OCI-M2 (cell line): Measurements from ENCODE around the gene AP4E1.
"Not testable (repeated sequence)": the region's sequence is repeated elsewhere in the genome, so short reads cannot be mapped to it uniquely, and the experiment has no call there.

Experiments used
- DNase-seq: peaks from one replicate; lab custom pipeline; 2025; ENCODE audit not compliant: unreplicated experiment; lab: John Stamatoyannopoulos, UW

The AP4E1 gene

GRCh38 chr15:50888054-50888453 lies 20.4 kb upstream of the AP4E1 start:
- DNase-seq = no peak

- no peak for DNase-seq
Observed at GRCh38 chr15:50889589-50889988, 18.9 kb upstream of the AP4E1 start.

GRCh38 chr15:50890751-50891150 lies 17.7 kb upstream of the AP4E1 start:
- no peak for DNase-seq

GRCh38 chr15:50891159-50891558 lies 17.3 kb upstream of the AP4E1 start:
- DNase-seq = no peak

DNA sequence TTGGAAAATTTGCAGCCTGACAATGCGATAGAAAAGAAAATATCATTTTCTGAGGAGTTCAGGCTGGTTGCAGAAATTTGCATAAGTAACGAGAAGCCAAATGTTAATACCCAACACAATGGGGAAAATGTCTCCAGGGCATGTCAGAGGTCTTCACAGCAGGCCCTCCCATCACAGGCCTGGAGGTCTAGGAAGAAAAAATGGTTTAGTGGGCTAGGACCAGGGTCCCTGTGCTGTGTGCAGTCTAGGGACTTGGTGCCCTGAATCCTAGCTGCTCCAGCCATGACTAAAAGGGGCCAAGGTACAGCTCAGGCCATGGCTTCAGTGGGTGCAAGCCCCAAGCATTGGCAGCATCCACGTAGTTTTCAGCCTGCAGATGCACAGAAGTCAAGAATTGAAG lies 14.5 kb upstream of the AP4E1 start:
- no peak for DNase-seq

DNA sequence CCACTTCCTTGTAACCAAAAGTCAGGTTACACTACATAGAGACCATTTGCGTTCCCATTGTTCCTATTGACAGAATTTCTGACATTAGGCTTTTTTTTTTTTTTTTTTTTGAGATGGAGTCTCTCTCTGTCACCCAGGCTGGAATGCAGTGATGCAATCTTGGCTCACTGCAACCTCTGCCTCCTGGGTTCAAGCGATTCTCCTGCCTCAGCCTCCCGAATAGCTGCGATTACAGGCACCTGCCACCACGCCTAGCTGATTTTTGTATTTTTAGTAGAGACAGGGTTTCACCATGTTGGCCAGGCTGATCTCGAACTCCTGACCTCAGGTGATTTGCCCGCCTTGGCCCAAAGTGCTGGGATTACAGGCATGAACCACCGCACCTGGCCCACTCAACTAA lies 7.1 kb upstream of the AP4E1 start:
- not testable (repeated sequence) for DNase-seq

- DNase-seq = no peak
Observed at GRCh38 chr15:50904211-50904610, 4.3 kb upstream of the AP4E1 start.

- no peak for DNase-seq
Observed at GRCh38 chr15:50905055-50905454, 3.4 kb upstream of the AP4E1 start.

DNA sequence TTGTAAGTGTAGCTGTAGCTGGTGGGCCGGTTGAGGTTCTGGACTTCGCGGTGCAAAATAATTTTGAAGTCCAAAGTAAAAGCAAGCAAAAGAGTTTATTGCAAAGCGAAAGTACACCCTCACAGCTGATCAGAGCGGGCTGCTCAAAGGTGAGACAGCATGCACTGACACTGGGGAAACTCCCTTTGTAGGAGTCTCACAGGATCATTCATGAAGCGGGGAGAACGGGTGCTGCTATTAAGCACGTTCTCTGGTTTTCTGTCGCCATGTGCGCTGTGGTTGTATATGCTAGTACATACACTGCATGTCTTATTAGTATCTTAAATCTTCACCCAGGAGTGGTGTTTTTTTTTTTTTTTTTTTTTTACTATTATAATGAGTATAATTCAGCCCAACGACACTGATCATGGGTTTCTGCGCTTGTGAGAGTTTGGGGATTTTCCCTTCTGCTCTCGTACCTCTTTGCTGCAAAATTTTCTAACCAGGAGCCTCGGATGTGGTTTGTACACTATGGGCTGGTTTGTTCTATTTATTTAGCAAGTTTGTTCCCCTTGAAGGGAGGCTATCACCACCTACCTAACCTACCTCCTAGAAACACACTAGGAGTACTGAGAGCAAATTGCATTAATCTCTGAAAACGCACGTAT lies 1.4 kb upstream of the AP4E1 start:
- DNase-seq = no peak

DNA sequence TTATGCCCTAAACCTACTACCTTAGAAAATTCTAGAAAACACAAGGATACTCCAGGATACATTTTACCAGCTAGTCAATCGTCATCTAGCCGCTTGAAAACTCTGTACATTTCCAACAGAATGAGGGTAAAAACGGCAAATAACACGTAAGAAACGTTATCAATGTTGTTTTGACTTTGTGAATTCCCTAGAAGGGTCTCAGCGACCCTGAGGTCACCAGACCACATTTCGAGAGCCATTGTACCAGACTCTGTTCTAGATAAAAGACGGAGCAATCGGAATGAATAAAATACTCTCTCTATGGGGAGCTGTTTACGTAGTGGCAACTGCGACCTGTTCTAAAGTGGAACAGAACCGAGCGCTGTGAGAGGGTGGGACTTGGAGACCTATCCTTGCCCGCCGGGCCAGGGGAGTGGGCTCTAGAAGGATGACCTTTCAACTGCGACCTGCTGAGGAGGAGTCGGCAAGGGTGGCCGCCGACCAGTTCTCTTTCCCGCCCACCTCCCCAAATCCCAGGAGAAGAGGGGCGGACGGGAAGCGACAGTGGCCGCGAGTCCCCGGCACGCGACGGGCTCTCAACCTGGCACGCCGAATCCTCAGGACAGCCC lies 778 bp upstream of the AP4E1 start:
- peak; percentile 46 for DNase-seq

DNA sequence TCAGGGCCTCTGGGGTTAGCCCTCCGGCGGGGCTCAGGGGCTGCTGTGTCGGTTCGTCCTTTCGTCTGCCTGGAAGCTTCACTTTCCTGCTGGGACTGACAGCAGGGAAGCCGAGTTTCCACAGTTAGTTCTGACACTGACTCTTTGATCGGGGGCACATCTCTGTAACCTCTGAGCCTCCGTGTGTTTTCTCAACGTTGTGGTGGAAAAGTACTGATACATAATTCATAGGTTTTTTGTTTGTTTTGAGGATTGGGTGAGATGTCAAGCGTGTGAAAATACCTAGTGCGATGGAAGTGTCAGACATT lies 481 bp downstream of the AP4E1 start:
- no peak for DNase-seq

DNA sequence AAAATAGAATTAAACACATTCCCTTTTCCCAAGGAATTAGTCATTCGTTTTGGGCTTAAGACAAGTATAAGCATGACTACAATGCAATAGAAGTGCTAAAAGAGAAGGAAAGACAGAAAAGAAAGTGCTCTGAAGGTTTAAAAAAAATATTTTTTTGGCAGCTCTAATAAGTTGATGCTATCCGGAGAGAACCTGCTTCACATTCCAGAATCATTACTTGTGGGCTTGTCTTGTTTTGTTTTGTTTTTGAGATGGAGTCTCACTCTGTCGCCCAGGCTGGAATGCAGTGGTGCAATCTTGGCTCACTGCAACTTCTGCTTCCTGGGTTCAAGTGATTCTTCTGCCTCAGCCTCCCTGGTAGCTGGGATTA lies 1.9 kb downstream of the AP4E1 start:
- DNase-seq = not testable (repeated sequence)

DNA sequence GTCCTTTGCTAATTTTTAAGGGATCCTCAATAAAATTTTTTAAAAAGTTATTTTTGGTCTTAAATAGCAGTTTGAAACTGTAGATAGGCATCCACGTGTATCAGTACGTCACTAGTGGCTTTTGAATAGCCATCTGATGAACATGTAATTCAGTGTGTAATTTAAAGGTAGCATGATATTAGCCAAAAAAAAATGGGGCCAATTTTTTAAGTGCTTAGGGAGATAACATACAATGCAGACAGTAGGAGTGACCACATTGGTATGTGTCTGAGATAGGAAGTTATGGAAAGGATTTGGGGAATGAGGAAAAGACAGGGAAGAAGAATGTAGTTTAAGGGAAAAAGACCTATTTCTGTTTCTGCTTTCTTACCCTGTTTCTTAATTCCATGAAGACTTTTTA lies 2.5 kb downstream of the AP4E1 start:
- DNase-seq = no peak

DNA sequence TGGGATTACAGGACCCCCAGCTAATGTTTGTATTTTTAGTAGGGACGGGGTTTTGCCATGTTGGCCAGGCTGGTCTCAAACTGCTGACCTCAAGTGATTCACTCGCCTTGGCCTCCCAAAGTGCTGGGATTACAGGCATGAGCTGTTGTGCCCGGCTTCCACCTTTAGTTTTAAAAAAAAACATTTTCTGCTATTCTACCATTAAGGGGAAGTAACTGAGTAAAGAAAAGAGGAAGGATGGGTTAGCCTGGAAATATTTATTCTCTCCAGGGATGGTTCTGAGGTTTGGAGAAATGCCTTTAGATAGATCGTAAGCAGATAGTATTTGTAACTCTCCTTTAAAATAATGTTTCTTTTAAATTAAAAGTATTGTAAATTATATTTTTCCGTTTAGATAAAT lies 3.1 kb downstream of the AP4E1 start:
- DNase-seq = no peak

DNA sequence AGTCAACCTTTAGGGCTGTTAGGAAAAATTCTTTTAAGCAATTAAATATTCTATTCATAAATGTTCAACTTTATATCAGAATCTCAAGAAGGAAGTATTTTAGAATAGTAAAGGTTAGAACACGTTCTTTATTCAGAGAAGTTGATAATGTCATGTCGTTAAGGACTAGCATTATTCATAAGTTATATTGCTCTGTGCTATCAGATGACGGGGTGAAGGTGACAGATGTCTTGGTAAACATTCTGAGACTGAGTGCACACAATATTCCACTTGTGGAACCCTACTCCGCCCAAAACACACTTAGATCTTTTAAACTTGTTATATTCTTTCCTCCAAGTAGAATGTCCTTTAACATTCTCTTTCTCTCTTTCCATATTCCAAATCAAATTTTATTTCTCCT lies 7.9 kb downstream of the AP4E1 start:
- DNase-seq = no peak

DNA sequence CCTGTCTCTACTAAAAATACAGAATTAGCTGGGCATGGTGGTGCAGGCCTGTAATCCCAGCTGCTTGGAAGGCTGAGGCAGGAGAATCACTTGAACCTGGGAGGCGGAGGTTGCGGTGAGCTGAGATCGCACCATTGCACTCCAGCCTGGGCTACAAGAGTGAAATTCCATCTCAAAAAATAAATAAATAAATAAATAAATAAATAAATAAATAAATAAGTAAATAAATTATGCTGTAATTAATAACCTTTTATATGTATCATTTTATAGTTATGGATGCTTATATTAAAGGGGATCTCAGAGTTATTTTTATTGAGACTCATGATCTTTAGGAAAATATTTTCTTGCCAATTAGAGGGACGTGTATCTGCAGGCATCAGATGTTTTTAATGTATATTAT lies 10.9 kb downstream of the AP4E1 start:
- not testable (repeated sequence) for DNase-seq

- no peak for DNase-seq
Observed at GRCh38 chr15:50925281-50925680, 16.8 kb downstream of the AP4E1 start.

DNA sequence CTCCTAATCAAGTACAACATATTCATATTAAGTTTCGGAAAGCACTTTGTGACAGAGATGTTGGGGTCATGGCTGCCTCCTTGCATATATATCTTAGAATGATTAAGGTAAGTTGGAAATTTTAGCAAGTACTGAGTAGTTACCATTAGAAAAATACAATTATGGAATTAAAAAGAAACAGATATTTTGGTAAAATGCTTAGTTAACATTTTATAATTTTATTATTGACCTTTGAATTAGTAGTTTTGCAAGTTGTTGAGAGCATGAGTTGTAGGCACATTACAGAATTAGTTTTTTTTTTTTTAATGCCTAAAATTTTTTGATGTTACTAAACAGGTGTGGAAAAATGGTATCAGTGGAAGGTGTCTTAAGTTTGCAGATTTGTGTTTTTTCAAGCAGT lies 20.6 kb downstream of the AP4E1 start:
- no peak for DNase-seq

GRCh38 chr15:50930792-50931191 lies 22.3 kb downstream of the AP4E1 start:
- no peak for DNase-seq

DNA sequence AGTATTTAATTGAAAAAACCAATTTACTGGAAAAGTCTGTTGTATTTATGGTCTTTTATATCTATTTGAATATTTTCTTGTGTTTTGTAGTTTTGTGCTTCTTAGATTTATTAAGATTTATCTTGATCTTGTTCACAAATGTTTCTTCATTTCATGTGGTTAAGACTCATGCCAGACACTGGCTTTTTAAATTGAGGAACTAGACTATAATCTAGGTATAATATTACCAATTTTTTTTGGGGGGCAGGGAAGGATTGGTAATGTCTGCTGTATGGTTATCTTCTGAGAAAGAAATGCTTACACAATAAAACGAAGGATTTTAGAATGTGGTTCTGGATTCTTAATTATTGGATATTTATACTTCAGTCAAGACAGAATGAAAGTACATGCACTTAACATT lies 24.9 kb downstream of the AP4E1 start:
- DNase-seq = no peak

DNA sequence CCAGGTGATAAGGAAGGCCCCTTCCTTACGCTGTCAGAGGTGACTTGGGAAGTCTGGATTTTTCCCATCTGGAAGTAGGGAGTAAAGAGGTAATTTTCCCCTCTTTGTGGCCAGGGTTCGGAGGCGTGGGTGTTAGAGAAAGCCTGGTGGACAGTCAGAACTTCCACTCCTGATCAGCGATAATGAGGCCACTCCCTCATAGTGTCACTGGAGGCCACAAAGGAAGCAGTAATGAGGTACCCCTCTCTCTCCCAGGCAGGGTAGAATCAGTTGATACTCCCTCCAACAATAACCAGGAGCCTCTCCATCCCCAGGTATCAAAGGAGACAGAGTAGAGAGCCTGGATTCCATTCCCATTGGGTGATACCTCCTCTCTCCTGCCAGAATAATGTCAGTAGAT lies 30.0 kb downstream of the AP4E1 start:
- DNase-seq = no peak

DNA sequence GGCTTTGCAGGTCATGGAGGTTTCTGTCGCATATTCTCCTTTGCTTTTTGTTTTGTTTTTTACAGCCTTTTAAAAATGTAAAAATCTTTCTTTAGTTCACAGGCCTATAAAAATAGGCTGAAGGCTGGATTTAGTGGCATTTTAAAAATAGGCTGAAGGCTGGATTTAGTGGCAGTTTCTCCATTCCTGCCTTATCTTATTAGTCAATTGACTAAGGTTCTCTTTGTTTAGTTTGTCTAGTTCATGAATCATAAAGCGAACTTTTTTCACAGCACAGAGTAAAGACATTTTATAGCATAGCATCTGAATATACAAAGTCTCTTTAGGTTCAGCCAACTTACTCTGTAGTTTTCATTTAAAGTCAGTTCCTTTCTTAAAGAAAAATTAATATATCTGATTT lies 31.4 kb downstream of the AP4E1 start:
- DNase-seq = no peak

GRCh38 chr15:50940506-50940905 lies 32.0 kb downstream of the AP4E1 start:
- DNase-seq = no peak
